ENCODE measurements around the gene MCEE. TPM values are rescaled to one million over a fixed set of nuclear protein-coding genes. Genes with fewer than 3 reads are reported as not detected.

Gene MCEE
- total RNA-seq, 4 donors from 2014 or later, result 15.7 to 24.2 (median 18.3) TPM

DNA sequence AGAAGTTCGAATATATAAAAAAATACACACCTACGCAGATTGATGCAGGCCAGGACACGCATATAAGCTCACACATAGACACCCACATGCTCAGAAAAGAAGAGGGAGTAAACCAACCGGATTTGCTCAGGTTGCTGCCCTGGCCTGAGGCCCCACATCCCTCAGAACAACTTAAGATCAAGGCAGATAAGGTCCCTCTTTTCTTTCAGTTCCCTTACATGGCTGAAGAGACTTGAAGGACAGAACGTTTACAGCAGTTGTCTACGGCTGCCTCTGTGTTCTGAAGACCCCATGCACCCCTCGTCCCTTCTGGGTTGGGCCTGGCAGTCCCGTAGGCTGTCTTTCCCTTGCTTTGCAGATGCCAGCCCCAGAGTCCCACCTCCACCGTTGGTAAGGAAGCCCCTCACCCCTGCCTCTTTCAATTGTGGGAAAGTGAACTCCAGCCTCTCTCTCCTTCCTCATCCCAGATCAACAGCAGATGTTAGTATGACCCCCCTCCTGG lies 65.9 kb downstream of the MCEE start:
- Histone ChIP-seq H3K27ac (no peak overlapping the region), H3K4me3 (replicated peaks in 1 of 3) (no peak overlapping the region), H3K4me1 (peaks cover 3 to 8% of the 10 kb centered on the region in 2 donors), H3K9me3 (no peaks in the 10 kb centered on the region), H3K36me3 (no peaks in the 10 kb centered on the region), H3K27me3 (no peaks in the 10 kb centered on the region)
- TF ChIP-seq CTCF (IDR thresholded peaks at IDR 0.05), result no peak
- no peak for TF ChIP-seq POLR2A (IDR thresholded peaks at IDR 0.05)
- DNase-seq, result no peak
- 47 to 50% methylated on average over 9 of the region's 9 CpGs for WGBS, 2 donors
- intact Hi-C loops (cut with DNase I), result no loop called here

- H3K27ac ChIP-seq, result no peak overlapping the region
- H3K4me3 ChIP-seq (replicated peaks in 1 of 3), result no peak overlapping the region
- peaks cover 0 to 7% of the 10 kb centered on the region in 2 donors for H3K4me1 ChIP-seq
- 58 to 69% methylated on average over 1 of the region's 1 CpG for WGBS, 2 donors
- H3K36me3 ChIP-seq, result no peaks in the 10 kb centered on the region
- intact Hi-C loops (cut with DNase I), result no loop called here
- DNase-seq, result no peak
- no peaks in the 10 kb centered on the region for H3K27me3 ChIP-seq
- TF ChIP-seq POLR2A (IDR thresholded peaks at IDR 0.05) (no peak), CTCF (IDR thresholded peaks at IDR 0.05) (no peak)
- H3K9me3 ChIP-seq, result no peaks in the 10 kb centered on the region
These were observed 66.8 kb downstream of the MCEE start for GRCh38 chr2:71063216-71063615.

GRCh38 chr2:71060871-71061270 lies 69.2 kb downstream of the MCEE start:
- TF ChIP-seq POLR2A (IDR thresholded peaks at IDR 0.05) (no peak), CTCF (IDR thresholded peaks at IDR 0.05) (no peak)
- Histone ChIP-seq H3K9me3 (no peaks in the 10 kb centered on the region), H3K27ac (no peak overlapping the region), H3K4me3 (replicated peaks in 1 of 3) (no peak overlapping the region), H3K27me3 (no peaks in the 10 kb centered on the region), H3K36me3 (no peaks in the 10 kb centered on the region), H3K4me1 (no peaks in the 10 kb centered on the region)
- intact Hi-C loops (cut with DNase I), result no loop called here
- WGBS, 2 donors, result 57 to 73% methylated on average over 3 of the region's 3 CpGs
- DNase-seq, result no peak

GRCh38 chr2:71060211-71060610 lies 69.8 kb downstream of the MCEE start:
- Histone ChIP-seq H3K27me3 (no peaks in the 10 kb centered on the region), H3K9me3 (no peaks in the 10 kb centered on the region), H3K36me3 (no peaks in the 10 kb centered on the region), H3K4me3 (replicated peaks in 1 of 3) (no peak overlapping the region), H3K4me1 (no peaks in the 10 kb centered on the region), H3K27ac (no peak overlapping the region)
- 60 to 63% methylated on average over 2 of the region's 2 CpGs for WGBS, 2 donors
- DNase-seq, result no peak
- TF ChIP-seq CTCF (IDR thresholded peaks at IDR 0.05), result no peak
- no peak for TF ChIP-seq POLR2A (IDR thresholded peaks at IDR 0.05)
- intact Hi-C loops (cut with DNase I), result no loop called here

Small RNA genes lying within 50 kb of the gene (small RNA-seq; reads per million reads assigned to genes)
- gene AC007881.1, result not detected

Other genes with a start within 250 kb of the MCEE start
- under 1 TPM in 1 of 4 donors, not detected in 3; 0.22 TPM for gene VAX2, start 229.7 kb downstream of the MCEE start, total RNA-seq
- not detected for gene ATP6V1B1, start 194.3 kb downstream of the MCEE start, total RNA-seq
- gene ANKRD53, start 151.6 kb downstream of the MCEE start, total RNA-seq, result 1 to 10 TPM; 1.5 to 4.3 (median 2.7) TPM
- gene TEX261, start 135.4 kb downstream of the MCEE start, total RNA-seq, result 10 to 100 TPM; 37.9 to 67.7 (median 51.4) TPM
- gene NAGK, start 61.6 kb downstream of the MCEE start, total RNA-seq, result 10 to 100 TPM; 40.5 to 88.0 (median 70.0) TPM
- gene MPHOSPH10, start 405 bp upstream of the MCEE start, total RNA-seq, result 10 to 100 TPM; 27.6 to 53.2 (median 39.3) TPM
- gene PAIP2B, start 96.9 kb upstream of the MCEE start, total RNA-seq, result 10 to 100 TPM in 2 of 4 donors, 1 to 10 TPM in 2; 8.6 to 13.2 (median 10.7) TPM
- 100 to 1,000 TPM; 154 to 299 (median 202) TPM for gene ZNF638, start 201.6 kb upstream of the MCEE start, total RNA-seq

Measured in thyroid gland (tissue), 4 donors.